Measurements from ENCODE around the gene TBC1D19.

DNA sequence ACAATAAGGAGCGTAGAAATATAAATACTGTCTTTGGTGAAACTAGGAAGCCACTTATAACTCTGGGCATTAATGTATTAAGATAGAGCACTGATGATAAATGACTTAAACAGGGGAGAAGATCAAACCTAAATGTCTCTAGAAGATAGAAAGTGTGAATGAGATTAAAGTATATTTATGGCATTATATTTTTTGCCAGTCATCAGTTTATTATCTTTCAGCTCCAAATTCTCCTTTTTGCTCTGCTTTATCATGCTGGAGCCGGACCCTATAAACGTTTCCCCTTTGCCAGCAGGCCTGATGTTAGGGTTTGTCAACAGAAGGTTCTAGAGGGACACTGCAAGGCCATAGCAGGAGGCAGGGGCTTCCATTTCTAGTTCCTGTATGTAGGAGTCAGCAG, 76.4 kb downstream of the TBC1D19 start:
- TF ChIP-seq RCOR1 (IDR thresholded peaks at IDR 0.05; ENCODE audit: borderline replicate concordance in 1 of 2, low read depth in 2 of 2, low read length in 2 of 2) (no peak), SMAD4 (CRISPR knock-in tag; conservative IDR thresholded peaks at IDR 0.05) (no peak), ZNF146 (CRISPR knock-in tag; IDR thresholded peaks at IDR 0.05; ENCODE audit: unreplicated experiment) (no peak), JUND (IDR thresholded peaks at IDR 0.05; ENCODE audit: borderline replicate concordance, low read depth, low read length) (no peak), JUND (tag; IDR thresholded peaks at IDR 0.05; ENCODE audit: borderline replicate concordance, low read depth, low read length) (no peak), ZNF217 (CRISPR knock-in tag; IDR thresholded peaks at IDR 0.05) (no peak)
- TF ChIP-seq, protein P1, sequence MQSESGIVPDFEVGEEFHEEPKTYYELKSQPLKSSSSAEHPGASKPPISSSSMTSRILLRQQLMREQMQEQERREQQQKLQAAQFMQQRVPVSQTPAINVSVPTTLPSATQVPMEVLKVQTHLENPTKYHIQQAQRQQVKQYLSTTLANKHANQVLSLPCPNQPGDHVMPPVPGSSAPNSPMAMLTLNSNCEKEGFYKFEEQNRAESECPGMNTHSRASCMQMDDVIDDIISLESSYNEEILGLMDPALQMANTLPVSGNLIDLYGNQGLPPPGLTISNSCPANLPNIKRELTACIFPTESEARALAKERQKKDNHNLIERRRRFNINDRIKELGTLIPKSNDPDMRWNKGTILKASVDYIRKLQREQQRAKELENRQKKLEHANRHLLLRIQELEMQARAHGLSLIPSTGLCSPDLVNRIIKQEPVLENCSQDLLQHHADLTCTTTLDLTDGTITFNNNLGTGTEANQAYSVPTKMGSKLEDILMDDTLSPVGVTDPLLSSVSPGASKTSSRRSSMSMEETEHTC (IDR thresholded peaks at IDR 0.05), result no peak
- TF ChIP-seq, protein P2, sequence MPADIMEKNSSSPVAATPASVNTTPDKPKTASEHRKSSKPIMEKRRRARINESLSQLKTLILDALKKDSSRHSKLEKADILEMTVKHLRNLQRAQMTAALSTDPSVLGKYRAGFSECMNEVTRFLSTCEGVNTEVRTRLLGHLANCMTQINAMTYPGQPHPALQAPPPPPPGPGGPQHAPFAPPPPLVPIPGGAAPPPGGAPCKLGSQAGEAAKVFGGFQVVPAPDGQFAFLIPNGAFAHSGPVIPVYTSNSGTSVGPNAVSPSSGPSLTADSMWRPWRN (IDR thresholded peaks at IDR 0.05; ENCODE audit: low read depth), result no peak
- TF ChIP-seq, protein P3, sequence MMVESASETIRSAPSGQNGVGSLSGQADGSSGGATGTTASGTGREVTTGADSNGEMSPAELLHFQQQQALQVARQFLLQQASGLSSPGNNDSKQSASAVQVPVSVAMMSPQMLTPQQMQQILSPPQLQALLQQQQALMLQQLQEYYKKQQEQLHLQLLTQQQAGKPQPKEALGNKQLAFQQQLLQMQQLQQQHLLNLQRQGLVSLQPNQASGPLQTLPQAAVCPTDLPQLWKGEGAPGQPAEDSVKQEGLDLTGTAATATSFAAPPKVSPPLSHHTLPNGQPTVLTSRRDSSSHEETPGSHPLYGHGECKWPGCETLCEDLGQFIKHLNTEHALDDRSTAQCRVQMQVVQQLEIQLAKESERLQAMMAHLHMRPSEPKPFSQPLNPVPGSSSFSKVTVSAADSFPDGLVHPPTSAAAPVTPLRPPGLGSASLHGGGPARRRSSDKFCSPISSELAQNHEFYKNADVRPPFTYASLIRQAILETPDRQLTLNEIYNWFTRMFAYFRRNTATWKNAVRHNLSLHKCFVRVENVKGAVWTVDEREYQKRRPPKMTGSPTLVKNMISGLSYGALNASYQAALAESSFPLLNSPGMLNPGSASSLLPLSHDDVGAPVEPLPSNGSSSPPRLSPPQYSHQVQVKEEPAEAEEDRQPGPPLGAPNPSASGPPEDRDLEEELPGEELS (CRISPR knock-in tag; IDR thresholded peaks at IDR 0.05; ENCODE audit: borderline replicate concordance), result no peak
- TF ChIP-seq, protein P4, sequence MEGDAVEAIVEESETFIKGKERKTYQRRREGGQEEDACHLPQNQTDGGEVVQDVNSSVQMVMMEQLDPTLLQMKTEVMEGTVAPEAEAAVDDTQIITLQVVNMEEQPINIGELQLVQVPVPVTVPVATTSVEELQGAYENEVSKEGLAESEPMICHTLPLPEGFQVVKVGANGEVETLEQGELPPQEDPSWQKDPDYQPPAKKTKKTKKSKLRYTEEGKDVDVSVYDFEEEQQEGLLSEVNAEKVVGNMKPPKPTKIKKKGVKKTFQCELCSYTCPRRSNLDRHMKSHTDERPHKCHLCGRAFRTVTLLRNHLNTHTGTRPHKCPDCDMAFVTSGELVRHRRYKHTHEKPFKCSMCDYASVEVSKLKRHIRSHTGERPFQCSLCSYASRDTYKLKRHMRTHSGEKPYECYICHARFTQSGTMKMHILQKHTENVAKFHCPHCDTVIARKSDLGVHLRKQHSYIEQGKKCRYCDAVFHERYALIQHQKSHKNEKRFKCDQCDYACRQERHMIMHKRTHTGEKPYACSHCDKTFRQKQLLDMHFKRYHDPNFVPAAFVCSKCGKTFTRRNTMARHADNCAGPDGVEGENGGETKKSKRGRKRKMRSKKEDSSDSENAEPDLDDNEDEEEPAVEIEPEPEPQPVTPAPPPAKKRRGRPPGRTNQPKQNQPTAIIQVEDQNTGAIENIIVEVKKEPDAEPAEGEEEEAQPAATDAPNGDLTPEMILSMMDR (IDR thresholded peaks at IDR 0.05 in 2 of 3, conservative IDR thresholded peaks at IDR 0.05 in 1 of 3; ENCODE audit: insufficient read depth in 2 of 3, low read depth in 1 of 3, low read length in 3 of 3), result no peak
